WERI-Rb-1 (cell line): ENCODE data around the gene TMEM101.

ENCODE experiments used
- DNase-seq: peaks from one replicate; pipeline ENCODE4 v3.0.0-alpha.2; 2020
- H3K27ac ChIP-seq: fragments of 250-450 bp; sonication (Bioruptor Pico); 2 replicates; pipeline ENCODE4 v1.5.1; 2020; ENCODE audit warnings: mild to moderate bottlenecking, moderate library complexity
- H3K27me3 ChIP-seq: fragments of 250-450 bp; sonication (Bioruptor Pico); 2 replicates; pipeline ENCODE4 v1.5.1; 2021; ENCODE audit warnings: mild to moderate bottlenecking, low read depth, moderate library complexity; ENCODE audit not compliant: insufficient read depth, severe bottlenecking
- H3K36me3 ChIP-seq: fragments of 250-450 bp; sonication (Bioruptor Pico); 2 replicates; pipeline ENCODE4 v1.5.1; 2020; ENCODE audit warnings: mild to moderate bottlenecking, moderate library complexity
- H3K4me3 ChIP-seq: 2 replicates; pipeline ENCODE4 v1.5.1; 2011; ENCODE audit warnings: low read depth, mild to moderate bottlenecking, control low read depth, low read length
- H3K9me3 ChIP-seq: fragments of 250-450 bp; sonication (Bioruptor Pico); 2 replicates; pipeline ENCODE4 v1.5.1; 2021; ENCODE audit warnings: mild to moderate bottlenecking, moderate library complexity; ENCODE audit not compliant: severe bottlenecking
- TF ChIP-seq, protein P1 (sequence below): IDR thresholded peaks from 2 replicates; pipeline ENCODE4 v1.5.1; 2011; ENCODE audit warnings: low read depth, mild to moderate bottlenecking, control low read depth, inconsistent platforms, low read length

The TMEM101 gene

DNA sequence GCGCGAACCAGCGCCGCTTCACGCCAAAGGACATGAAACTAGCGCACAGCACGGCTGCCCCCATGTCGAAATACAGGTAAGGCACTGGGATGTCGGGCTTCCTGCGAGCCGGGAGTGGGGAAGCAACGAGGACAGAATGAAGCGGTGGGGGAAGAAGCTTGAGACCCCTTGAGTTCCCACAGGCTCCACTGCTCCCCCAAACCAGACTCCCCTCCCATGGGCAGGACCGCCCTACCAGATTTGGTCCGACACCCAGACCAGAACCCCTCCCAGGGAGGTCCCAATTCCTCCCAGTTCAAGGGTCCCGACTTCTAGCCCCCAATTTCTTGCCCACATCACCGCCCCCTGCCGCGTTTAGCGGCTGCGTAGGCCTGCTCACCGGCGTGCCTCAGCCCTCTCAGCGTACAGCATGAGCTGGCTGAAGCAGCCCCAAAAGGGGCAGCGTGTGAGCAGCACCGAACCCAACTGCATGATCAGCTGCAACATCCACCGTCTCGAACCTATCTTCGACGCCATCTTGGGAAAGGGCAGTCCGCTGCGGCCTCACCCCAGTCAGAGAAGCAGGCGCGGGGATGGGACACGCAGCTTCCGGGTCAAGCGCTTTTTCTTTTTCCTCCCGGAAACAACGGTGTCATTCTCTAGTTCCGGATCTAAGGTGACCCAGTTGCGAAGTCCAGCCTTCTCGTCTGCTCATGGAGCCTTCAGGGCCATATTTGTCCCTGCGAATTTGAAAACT is at the start of gene TMEM101:
TSS of gene TMEM101 (minus strand) at position 527 of the 736 bp plus-strand sequence. CDS start at position 516, 11 bp downstream.
- TF ChIP-seq, protein P1, sequence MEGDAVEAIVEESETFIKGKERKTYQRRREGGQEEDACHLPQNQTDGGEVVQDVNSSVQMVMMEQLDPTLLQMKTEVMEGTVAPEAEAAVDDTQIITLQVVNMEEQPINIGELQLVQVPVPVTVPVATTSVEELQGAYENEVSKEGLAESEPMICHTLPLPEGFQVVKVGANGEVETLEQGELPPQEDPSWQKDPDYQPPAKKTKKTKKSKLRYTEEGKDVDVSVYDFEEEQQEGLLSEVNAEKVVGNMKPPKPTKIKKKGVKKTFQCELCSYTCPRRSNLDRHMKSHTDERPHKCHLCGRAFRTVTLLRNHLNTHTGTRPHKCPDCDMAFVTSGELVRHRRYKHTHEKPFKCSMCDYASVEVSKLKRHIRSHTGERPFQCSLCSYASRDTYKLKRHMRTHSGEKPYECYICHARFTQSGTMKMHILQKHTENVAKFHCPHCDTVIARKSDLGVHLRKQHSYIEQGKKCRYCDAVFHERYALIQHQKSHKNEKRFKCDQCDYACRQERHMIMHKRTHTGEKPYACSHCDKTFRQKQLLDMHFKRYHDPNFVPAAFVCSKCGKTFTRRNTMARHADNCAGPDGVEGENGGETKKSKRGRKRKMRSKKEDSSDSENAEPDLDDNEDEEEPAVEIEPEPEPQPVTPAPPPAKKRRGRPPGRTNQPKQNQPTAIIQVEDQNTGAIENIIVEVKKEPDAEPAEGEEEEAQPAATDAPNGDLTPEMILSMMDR = no peak
- peaks cover 24% of the 10 kb centered on the region for H3K36me3 ChIP-seq
- no peaks in the 10 kb centered on the region for H3K27me3 ChIP-seq
- H3K27ac ChIP-seq = peak within 1 kb of the TSS; percentile 87
- no peaks in the 10 kb centered on the region for H3K9me3 ChIP-seq
- peak within 1 kb of the TSS; percentile 100 for H3K4me3 ChIP-seq
- DNase-seq = peak; percentile 97

DNA sequence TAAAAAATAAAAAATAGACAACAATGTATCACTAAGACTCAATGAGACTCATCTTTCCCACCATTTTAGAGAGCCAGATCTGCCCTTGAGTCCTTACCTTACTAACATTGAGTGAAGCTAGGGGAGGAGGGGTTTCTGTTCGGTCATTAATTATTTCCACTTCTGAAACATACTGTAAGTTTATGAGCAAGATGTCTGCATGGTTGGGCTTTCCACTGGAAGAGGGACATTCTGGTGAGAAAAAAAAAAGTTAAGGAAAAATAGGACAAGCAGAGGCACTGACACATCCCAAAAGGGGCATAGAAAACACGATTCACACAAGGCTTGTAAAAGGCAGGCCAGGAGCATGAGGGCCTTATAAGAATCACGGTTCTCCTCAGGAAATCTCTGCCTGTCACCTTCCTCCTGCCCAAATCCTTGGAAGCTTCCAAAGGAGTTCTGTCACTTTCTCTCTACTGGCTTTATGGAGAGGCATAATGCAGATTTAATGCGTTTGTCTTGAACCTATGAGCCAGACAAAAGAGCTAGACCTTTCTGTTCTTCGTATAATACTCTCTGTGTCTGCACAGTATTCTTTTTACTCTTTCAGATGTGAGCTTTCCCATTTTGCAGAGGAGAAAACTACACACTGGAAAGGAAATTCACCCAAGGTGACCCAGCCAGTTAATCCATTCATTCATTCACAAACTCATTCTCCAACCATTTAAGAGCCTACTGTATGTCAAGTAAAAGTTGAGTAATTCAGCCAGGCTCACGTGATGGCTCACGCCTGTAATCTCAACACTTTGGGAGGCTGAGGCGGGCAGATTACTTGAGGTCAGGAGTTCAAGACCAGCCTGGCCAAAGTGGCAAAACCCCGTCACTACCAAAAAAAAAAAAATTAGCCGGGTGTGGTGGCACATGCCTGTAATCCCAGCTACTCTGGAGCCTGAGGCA is 49.2 kb upstream of the TMEM101 start:
- Histone ChIP-seq H3K4me3 (no peak overlapping the region), H3K9me3 (no peaks in the 10 kb centered on the region), H3K27ac (no peak overlapping the region), H3K36me3 (peaks cover 63% of the 10 kb centered on the region), H3K27me3 (no peaks in the 10 kb centered on the region)
- TF ChIP-seq, protein P1 = no peak
- DNase-seq = no peak

DNA sequence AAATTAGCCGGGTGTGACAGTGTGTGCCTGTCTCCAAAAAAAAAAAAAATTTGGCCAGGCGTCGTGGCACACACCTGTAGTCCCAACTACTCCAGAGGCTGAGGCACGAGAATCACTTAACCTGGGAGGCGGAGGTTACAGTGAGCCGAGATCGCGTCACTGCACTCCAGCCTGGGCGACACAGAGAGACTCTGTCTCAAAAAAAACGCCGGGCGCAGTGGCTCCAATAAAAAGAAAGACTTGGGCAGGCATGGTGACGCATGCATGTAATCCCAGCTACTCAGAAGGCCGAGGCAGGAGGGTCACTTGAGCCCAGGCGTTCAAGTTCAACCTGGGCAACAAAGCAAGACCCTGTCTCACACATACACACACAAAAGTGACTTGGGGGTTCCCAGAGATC is 48.1 kb upstream of the TMEM101 start:
- H3K27ac ChIP-seq = no peak overlapping the region
- H3K4me3 ChIP-seq = no peak overlapping the region
- TF ChIP-seq, protein P1 = no peak
- H3K27me3 ChIP-seq = no peaks in the 10 kb centered on the region
- peaks cover 3% of the 10 kb centered on the region for H3K9me3 ChIP-seq
- H3K36me3 ChIP-seq = peaks cover 74% of the 10 kb centered on the region
- no peak for DNase-seq

DNA sequence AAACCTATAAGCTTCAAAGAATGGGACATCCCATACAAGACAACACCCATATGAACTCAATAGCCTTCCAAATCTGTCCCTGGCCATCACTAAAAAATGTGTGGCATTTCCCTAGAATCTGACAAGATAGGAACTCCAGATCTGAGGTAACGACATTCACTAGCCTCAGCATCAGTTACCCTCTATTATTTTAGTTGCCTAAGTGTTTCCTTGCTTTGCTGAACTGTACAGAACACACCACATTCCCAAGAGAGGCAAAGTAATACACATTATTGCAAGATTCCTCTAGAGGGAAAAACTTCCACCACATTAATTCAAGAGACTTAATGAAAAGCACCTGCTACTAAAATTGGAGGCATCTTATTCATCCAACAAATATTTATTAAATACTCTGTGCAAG is 46.7 kb upstream of the TMEM101 start:
- Histone ChIP-seq H3K27ac (no peak overlapping the region), H3K9me3 (peaks cover 3% of the 10 kb centered on the region), H3K27me3 (no peaks in the 10 kb centered on the region), H3K4me3 (no peak overlapping the region), H3K36me3 (peaks cover 88% of the 10 kb centered on the region)
- DNase-seq = no peak
- TF ChIP-seq, protein P1 = no peak

DNA sequence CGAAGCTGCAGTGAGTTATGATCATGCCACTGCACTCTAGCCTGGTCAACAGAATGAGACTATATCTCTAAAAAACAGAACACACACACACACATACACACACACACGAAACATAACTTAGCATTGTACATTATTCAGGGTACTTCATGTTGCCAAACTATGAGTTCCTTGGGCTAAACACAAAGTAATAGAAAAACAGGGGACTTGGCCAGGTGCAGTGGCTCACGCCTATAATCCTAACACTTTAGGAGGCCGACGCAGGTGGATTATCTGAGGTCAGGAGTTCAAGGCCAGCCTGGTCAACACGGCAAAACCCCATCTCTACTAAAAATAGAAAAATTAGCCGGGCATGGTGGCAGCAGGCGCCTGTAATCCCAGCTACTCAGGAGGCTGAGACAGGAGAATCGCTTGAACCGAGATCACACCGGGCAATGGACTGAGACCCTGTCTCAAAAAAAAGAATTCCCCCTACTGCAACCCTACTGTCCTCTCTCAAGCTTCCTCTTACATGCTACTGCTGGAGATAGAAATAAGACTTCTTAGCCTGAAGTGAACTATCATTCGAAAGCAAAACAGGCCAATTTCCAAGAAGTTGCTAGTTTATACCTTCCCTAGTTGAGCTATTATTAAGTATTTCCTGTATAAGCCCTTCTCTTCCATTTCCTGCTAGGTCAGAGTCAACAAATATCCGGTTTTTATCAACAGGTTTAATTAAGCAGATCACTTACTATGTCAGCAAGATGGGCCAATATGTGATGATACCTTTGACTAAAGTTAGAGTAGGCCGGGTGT is 44.5 kb upstream of the TMEM101 start:
- peaks cover 98% of the 10 kb centered on the region for H3K36me3 ChIP-seq
- peak overlapping the region; percentile 69 for H3K27ac ChIP-seq
- H3K27me3 ChIP-seq = no peaks in the 10 kb centered on the region
- H3K4me3 ChIP-seq = no peak overlapping the region
- peaks cover 3% of the 10 kb centered on the region for H3K9me3 ChIP-seq
- DNase-seq = peak; percentile 84
- TF ChIP-seq, protein P1 = no peak
